Colon (tissue), 2 donors: ENCODE results near the gene KIRREL1.

Experiments
- FAIRE-seq: peaks from 2 replicates; lab custom pipeline; 2012; peaks lifted over from hg19 to GRCh38; lab: Jason Lieb, UNC
- donor health status: control.
- donor health status: control.

Gene KIRREL1

DNA sequence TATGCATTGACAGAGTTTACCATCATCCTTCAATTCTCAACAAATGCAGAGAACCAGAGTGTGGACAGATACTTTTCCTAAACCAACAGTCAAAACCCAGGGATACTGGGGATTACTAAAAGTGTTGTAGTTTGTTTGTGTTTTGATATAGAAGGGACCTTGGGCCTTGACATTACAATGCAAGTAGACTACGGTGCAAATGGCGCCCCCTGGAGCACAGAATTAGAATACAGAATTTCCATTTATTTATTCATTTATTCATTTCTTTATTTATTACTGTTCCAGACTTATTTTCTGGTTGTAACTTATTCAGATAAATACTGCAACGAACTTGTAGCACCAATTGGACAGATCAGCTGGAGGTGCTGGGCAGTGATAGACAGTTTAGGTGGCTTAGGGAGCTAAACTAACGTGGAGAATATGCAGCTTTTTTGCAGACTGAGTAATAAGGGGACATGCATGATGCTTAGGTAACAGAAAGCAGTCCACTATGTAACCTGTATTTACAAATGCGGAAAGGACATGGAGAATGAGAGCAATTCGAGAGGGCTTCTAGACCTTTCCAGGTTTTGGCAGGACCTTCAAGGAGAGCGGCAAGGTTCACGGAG lies 42.6 kb downstream of the KIRREL1 start:
- no peak for FAIRE-seq

DNA sequence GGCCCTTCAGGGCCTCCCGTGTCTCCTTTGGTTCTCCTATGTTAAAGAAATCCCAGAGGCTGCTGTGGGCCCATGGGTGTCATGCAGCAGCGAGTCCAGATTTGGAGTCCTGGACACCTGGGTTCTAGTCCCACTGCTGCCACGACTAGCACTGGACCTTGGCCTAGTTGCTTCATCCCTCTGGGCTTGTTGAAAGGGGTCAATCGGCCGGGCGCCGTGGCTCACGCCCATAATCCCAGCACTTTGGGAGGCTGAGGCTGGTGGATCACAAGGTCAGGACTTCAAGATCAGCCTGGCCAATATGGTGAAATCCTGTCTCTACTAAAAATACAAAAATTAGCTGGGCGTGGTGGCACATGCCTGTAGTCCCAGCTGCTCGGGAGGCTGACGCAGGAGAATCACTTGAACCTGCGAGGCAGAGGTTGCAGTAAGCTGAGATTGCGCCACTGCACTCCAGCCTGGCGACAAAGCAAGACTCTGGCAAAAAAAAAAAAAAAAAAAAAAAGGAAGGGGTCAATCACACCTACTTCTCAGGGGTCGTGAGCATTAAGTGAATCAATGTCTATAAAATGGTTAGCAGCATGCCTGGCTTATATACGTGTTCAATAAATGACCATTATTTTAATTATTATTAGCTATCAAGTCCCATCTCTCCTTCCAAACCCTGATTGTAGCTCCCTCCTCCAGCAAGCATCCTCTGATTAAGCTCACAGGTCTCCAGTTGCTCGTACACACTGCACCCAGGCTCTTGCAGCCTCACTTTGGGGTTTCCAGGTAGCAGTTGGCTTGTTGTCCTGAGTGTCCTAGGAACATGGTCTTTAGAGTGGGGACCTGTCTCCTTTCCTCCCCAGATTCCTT lies 43.8 kb downstream of the KIRREL1 start:
- FAIRE-seq: no peak

GRCh38 chr1:158037866-158038359 lies 44.5 kb downstream of the KIRREL1 start:
- FAIRE-seq: no peak

GRCh38 chr1:158038793-158039192 lies 45.3 kb downstream of the KIRREL1 start:
- no peak for FAIRE-seq

DNA sequence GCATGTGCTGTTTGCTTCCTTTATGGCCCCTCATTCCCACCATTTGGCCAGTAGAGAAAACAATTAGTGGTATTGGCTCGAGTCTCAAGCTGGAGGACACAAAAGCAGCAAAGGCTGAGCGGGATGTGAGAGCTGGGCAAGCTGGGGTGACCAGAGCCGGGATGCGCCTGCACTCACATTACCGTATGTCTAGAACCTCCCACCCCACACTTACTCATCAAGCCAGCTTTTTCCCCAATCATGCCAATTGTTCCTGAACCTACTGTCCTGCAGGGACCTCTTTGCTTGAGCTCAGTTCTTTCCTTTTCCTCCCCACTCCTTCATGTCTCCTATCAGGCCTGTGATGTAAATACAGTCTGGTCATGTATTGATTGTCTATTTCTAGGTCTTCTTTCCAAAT lies 45.9 kb downstream of the KIRREL1 start:
- FAIRE-seq: no peak

GRCh38 chr1:158040323-158040722 lies 46.9 kb downstream of the KIRREL1 start:
- FAIRE-seq: no peak

GRCh38 chr1:158043232-158043631 lies 49.8 kb downstream of the KIRREL1 start:
- FAIRE-seq: no peak

DNA sequence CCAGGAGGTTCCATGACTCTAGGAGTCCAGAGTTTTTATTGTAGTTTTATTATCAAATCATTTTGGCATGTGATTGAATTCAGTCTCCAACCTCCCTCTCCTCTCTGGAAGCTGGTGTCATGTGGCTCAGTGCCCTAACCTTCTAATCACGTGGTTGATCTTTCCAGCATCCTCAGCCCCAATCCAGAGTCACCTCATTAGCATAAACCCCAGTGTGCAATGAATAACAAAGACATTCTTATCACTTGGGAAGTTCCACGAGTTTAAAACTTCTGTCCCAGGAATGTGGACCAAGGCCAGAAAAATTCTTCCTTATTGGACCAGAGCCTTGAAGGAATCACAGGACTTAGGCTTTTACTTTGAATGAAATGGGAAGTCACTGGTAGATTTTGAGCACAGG lies 52.2 kb downstream of the KIRREL1 start:
- no peak for FAIRE-seq

DNA sequence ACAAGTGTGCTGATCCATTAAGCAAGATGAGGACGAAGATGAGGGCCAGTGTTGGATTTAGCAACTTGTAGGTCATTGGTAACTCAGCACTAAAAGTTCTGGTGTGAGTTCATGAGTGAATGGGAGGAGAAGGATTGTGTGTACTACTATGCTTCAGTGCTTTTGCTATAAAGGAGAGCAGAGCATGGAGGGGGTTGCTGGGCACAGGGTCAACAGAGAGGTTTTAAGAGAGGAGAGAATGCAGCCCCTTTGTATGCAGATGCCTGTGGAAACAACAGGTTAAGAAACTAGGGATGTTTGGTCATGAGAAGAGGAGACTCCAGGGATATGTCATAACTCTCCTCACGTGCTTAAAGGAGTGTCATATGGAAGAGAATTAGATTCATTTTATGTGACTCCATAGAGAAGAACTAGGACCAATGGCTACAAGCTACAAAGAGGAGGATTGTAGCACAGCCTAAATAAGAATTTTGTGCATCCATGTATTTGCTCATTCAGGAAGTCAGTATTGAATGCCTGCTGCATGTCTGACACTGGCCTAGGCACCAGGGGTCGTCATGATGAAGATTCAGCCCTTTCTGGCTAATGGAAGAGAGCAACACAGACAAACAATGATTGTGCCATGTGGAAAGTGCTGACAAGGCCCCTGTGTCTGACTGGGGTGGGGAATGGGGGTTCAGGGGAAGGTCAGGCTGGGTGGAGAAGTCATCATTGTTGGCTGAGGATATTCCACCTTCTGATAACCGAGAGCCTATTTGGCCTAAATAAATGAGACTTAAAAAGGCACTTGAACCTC lies 53.5 kb downstream of the KIRREL1 start:
- no peak for FAIRE-seq

DNA sequence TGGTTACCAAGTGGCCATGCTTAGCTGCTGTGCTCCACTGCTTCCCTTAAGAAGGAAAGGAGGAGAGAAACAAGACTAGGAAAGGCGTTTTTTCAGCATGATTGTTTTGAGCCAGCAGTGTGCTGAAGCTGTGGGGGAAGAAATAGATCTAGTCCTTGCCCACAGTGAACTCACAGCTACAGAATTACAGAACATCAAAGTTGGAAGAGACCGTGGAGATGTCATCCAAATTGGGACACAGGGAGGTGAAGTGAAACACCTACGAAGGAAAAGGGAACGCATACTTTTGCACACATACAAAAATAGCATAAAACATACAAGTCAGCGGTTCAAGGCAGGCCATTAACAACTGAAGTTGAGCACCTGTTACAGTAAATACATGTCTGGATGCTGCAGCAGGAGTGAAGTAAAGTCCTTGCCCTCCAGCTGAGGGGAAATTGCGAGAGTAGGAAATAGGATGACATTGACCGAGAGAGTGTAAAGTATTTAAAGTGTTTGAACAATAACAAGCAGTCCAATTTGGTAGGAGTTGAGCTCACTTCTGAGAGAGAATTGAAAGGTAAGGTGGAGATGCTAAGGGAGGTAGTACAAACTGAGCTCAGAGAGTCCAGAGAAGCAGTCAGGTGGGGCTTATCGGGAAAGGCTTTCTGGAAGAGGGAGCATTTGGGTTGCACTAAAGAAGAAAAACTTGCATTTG lies 55.1 kb downstream of the KIRREL1 start:
- no peak for FAIRE-seq

- no peak for FAIRE-seq
Measured at GRCh38 chr1:158049853-158050252, 56.4 kb downstream of the KIRREL1 start.

DNA sequence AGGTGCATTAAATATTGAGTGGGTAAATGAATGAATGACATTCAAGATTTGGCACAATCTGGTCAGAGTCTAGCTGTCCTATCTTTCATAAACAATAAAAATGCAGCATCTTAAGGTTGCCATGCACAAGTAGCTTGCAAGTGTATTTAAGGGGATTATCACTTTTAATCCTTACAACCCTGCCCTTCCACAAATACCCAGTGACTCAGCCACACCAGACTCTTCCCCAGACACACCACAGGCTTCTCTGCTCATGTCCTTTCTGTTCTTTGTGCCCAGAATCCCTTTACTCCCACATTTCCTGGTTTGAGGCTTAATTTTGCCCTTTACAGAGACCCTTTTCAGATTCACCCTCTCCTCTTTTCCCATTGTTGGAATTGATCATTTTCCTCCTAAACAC lies 59.8 kb downstream of the KIRREL1 start:
- no peak for FAIRE-seq

DNA sequence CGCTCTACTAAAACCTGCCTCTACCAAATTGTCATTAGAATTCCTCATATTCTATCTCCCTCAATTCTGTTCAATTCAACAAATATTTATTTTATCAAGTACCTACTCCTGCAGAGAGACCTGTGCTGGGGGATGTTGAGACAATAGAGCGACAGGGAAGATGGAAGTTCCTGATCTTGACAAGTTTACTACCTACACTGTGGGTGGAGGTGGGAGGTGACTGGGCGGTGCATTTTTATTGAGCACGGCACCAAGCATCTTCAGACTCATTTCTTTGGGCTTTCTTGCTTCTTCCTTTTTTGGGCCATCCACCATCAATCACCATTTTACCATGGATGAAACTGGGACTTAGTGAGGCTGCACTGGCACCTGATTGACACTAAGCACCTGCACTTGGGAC lies 61.3 kb downstream of the KIRREL1 start:
- no peak for FAIRE-seq

- no peak for FAIRE-seq
Measured at GRCh38 chr1:158055854-158056253, 62.4 kb downstream of the KIRREL1 start.

DNA sequence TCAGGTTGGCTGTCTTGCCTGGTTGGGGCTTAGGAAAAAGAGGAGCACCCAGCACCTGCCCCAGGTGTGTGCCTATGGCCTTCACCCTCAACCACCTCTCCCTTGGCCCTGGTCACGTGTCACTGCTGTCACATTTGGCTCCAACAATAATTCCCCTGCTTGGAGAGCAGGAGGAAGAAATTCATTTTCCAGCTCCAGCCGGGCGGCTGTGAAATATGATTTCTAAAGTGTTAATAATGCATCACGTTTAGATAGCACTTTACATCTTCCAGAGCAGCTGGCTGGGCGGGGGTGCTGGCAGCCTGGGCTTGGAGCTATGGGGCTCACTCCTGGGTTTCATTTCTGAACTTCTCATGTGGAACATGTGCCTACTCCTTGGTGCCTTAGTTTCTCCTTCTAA lies 63.1 kb downstream of the KIRREL1 start:
- FAIRE-seq: no peak

DNA sequence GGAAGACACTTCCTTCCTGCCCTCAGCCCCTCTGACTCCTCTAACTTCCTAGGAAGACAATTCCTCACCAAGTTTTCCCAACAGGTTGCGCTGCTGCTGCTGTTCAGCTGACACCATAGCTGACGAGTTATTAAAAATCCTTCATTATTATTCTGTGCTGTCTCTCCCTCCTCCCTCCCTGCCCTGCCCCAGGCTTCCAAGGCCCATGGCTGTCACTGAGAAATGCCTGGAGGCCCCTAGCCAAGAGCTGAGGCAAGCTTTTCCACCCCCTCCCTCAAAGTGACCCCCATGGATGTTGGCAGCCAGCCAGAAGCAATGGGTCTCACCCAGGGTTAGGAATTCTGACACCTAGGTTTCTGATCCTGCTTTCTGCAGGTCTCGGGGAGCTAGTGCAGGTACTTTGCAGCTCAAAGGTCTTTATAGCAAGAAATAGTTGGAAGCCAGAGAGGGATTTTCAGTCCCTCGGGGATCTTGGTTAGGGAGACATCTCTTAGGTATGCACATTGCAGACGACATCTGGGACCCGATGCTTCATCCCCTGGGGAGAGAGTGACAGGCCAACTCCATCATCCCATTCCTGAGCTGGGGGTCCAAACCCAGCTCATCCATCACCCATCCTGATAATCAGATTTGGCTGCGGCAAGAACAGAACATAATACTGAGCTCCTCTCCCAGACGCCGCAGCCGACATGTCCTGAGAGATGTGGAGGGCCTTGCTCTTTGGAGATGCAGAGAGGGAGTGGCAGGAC lies 65.0 kb downstream of the KIRREL1 start:
- no peak for FAIRE-seq

GRCh38 chr1:158059984-158060383 lies 66.5 kb downstream of the KIRREL1 start:
- FAIRE-seq: no peak

GRCh38 chr1:158062174-158062573 lies 68.7 kb downstream of the KIRREL1 start:
- FAIRE-seq: no peak

DNA sequence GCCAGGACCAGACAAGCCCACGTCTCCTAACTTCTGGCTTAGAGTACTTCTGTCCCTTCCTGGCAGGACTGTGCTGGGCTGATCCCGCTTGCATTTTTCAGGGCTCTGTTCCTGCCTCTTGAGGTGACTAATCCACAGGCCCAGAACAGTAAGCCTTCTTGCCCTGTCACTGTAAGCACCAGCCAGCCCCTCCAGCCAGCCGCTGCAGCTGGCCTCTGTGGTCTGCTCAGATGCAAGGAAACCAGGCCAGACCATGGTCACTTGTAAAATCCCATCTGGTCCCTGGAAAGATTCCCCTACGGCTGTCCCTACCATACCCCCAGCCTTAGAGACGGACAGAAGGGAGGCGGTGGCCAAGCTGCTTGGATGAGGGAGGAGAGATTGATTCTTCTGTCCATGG lies 74.2 kb downstream of the KIRREL1 start:
- no peak for FAIRE-seq

DNA sequence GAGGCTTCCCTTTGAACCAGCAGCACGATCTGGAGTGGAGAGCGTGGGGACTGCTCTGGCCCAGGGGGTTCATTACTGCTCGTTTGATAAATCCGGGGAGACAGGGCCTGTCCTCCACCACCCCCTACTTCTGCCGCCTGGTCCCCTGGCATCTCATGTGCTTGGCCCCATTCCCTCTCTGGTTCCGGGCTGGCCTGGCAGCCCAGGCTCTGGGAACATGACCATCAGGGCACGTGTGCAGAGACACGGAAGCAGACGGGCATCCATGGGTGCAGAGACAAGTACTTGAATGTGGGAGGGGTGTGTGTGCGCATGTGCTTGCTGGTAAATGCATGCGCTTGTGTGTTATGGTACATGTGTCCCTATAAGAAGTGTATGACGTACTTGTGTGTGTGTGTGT lies 75.5 kb downstream of the KIRREL1 start:
- no peak for FAIRE-seq

- no peak for FAIRE-seq
Measured at GRCh38 chr1:158071138-158071537, 77.7 kb downstream of the KIRREL1 start.

- no peak for FAIRE-seq
Measured at GRCh38 chr1:158075078-158075477, 81.6 kb downstream of the KIRREL1 start.
